Thyroid gland (tissue), 4 donors: ENCODE measurements around the gene NEBL.

ENCODE experiments used
- POLR2A ChIP-seq, 2 donors: fragments of 450-650 bp; IDR thresholded peaks; one replicate each; pipeline ENCODE4 v1.6.1; 2017; ENCODE audit warnings: antibody characterized with exemption in 2 of 2, mild to moderate bottlenecking in 2 of 2, moderate library complexity in 1 of 2
- TF ChIP-seq, protein P1 (sequence below), 6 experiments: fragments of 200-600 bp in 3 of 6; fragments of 450-650 bp in 3 of 6; sonication (generic) in 3 of 6; IDR thresholded peaks; one replicate each; pipeline ENCODE4 v1.5.1; 2016 to 2019; ENCODE audit warnings: antibody characterized with exemption in 6 of 6, mild to moderate bottlenecking in 2 of 6, inconsistent platforms in 1 of 6, moderate library complexity in 1 of 6

GRCh38 chr10:20877986-20878983 lies 18.8 kb downstream of the NEBL start:
- TF ChIP-seq, protein P1, sequence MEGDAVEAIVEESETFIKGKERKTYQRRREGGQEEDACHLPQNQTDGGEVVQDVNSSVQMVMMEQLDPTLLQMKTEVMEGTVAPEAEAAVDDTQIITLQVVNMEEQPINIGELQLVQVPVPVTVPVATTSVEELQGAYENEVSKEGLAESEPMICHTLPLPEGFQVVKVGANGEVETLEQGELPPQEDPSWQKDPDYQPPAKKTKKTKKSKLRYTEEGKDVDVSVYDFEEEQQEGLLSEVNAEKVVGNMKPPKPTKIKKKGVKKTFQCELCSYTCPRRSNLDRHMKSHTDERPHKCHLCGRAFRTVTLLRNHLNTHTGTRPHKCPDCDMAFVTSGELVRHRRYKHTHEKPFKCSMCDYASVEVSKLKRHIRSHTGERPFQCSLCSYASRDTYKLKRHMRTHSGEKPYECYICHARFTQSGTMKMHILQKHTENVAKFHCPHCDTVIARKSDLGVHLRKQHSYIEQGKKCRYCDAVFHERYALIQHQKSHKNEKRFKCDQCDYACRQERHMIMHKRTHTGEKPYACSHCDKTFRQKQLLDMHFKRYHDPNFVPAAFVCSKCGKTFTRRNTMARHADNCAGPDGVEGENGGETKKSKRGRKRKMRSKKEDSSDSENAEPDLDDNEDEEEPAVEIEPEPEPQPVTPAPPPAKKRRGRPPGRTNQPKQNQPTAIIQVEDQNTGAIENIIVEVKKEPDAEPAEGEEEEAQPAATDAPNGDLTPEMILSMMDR (IDR thresholded peaks at IDR 0.05): no peak
- no peak for TF ChIP-seq POLR2A (IDR thresholded peaks at IDR 0.05)
